HepG2 (cell line): Measurements from ENCODE around the gene VPS13D.

Experiments used
- CTCF ChIP-seq: sonication (generic); formaldehyde crosslinking; IDR thresholded peaks from 2 replicates; pipeline ENCODE4 v1.5.0; 2020; ENCODE audit warnings: mild to moderate bottlenecking, missing genetic modification reagents, moderate library complexity
- HOXD1 ChIP-seq: sonication (generic); formaldehyde crosslinking; IDR thresholded peaks from 2 replicates; pipeline ENCODE4 v1.5.0; 2020; ENCODE audit warnings: missing genetic modification reagents
- JUNB ChIP-seq: sonication (generic); formaldehyde crosslinking; IDR thresholded peaks from 2 replicates; pipeline ENCODE4 v1.8.0; 2022; ENCODE audit warnings: missing genetic modification reagents, mild to moderate bottlenecking, borderline replicate concordance
- MAX ChIP-seq: IDR thresholded peaks from 2 replicates; pipeline ENCODE4 v1.6.1; 2012; ENCODE audit warnings: inconsistent platforms
- POLR2A ChIP-seq, 2 experiments: IDR thresholded peaks; 2 replicates each; pipeline ENCODE4 v1.6.1; 2011; ENCODE audit warnings: low read depth in 2 of 2, low read length in 2 of 2, mild to moderate bottlenecking in 1 of 2, moderate library complexity in 1 of 2; ENCODE audit not compliant: insufficient read depth in 1 of 2
- REST ChIP-seq, 2 experiments: IDR thresholded peaks; 2 replicates each; pipeline ENCODE4 v1.6.1; 2011 to 2012; ENCODE audit warnings: low read length in 2 of 2, borderline replicate concordance in 1 of 2, low read depth in 1 of 2, mild to moderate bottlenecking in 1 of 2, moderate library complexity in 1 of 2
- SRSF1 ChIP-seq: fragments of 200-400 bp; formaldehyde crosslinking; optimal IDR thresholded peaks from 2 replicates; pipeline ENCODE3; 2017; ENCODE audit warnings: mild to moderate bottlenecking, low read depth, low read length, moderate library complexity
- TCF12 ChIP-seq, 2 experiments: fragments of 450-650 bp in 1 of 2; sonication (generic) in 1 of 2; formaldehyde crosslinking in 1 of 2; IDR thresholded peaks; 2 replicates each; pipeline versions ENCODE4 v1.6.1 to v1.8.0; 2017 to 2022; ENCODE audit warnings: antibody characterized with exemption in 1 of 2, mild to moderate bottlenecking in 1 of 2, missing genetic modification reagents in 1 of 2, moderate library complexity in 1 of 2
- USF2 ChIP-seq, 2 experiments: sonication (generic) in 1 of 2; formaldehyde crosslinking in 1 of 2; IDR thresholded peaks; 2 replicates each; pipeline versions ENCODE4 v1.5.1 to v1.6.1; 2011 to 2020; ENCODE audit warnings: borderline replicate concordance in 1 of 2, low read depth in 1 of 2, low read length in 1 of 2, mild to moderate bottlenecking in 1 of 2, missing genetic modification reagents in 1 of 2, moderate library complexity in 1 of 2
- ZFP91 ChIP-seq: sonication (generic); formaldehyde crosslinking; IDR thresholded peaks from 2 replicates; pipeline ENCODE4 v1.9.0; 2022; ENCODE audit warnings: missing genetic modification reagents, mild to moderate bottlenecking, borderline replicate concordance
- ZNF230 ChIP-seq: sonication (generic); formaldehyde crosslinking; IDR thresholded peaks from 2 replicates; pipeline ENCODE4 v1.4.0; 2020; ENCODE audit warnings: mild to moderate bottlenecking, missing genetic modification reagents
- ZNF660 ChIP-seq: sonication (generic); formaldehyde crosslinking; IDR thresholded peaks from 2 replicates; pipeline ENCODE4 v1.5.1; 2020; ENCODE audit warnings: mild to moderate bottlenecking, low read depth, missing genetic modification reagents, borderline replicate concordance

- TF ChIP-seq ZFP91 = no peak
- no peak for TF ChIP-seq JUNB
- TF ChIP-seq CTCF = no peak
- TF ChIP-seq USF2 (IDR thresholded peaks at IDR 0.05; ENCODE audit: low read depth, low read length) = no peak
- TF ChIP-seq USF2 (CRISPR knock-in tag; IDR thresholded peaks at IDR 0.05; ENCODE audit: borderline replicate concordance) = no peak
- TF ChIP-seq MAX = no peak
- no peak for TF ChIP-seq HOXD1 (CRISPR knock-in tag)
- TF ChIP-seq ZNF660 (CRISPR knock-in tag) = no peak
- no peak for TF ChIP-seq REST (IDR thresholded peaks at IDR 0.05; ENCODE audit: borderline replicate concordance in 1 of 2, low read depth in 1 of 2, low read length in 2 of 2)
- TF ChIP-seq POLR2A (IDR thresholded peaks at IDR 0.05; ENCODE audit: insufficient read depth in 1 of 2, low read depth in 2 of 2, low read length in 2 of 2) = no peak
- no peak for TF ChIP-seq SRSF1
- no peak for TF ChIP-seq ZNF230
- TF ChIP-seq TCF12 (IDR thresholded peaks at IDR 0.05) = no peak
- TF ChIP-seq TCF12 (CRISPR knock-in tag; IDR thresholded peaks at IDR 0.05) = no peak
These were observed 16.8 kb downstream of the VPS13D start for GRCh38 chr1:12246584-12246983.
